HepG2 (cell line): ENCODE measurements around the gene LZTR1. TPM values are rescaled to one million over a fixed set of nuclear protein-coding genes. Genes with fewer than 3 reads are reported as not detected.

Source experiments
- ARID2 ChIP-seq: sonication (generic); formaldehyde crosslinking; IDR thresholded peaks from 2 replicates; pipeline ENCODE4 v1.8.1; 2022; ENCODE audit warnings: mild to moderate bottlenecking, missing genetic modification reagents, borderline replicate concordance
- FOXA3 ChIP-seq: IDR thresholded peaks from 2 replicates; pipeline ENCODE4 v1.6.1; 2016; ENCODE audit warnings: missing genetic modification reagents, missing compliant biosample characterization
- HDAC1 ChIP-seq: sonication (generic); formaldehyde crosslinking; IDR thresholded peaks from 2 replicates; pipeline ENCODE4 v1.5.1; 2020; ENCODE audit warnings: mild to moderate bottlenecking, missing genetic modification reagents
- IRF2 ChIP-seq: IDR thresholded peaks from 2 replicates; pipeline ENCODE4 v1.6.1; 2018; ENCODE audit warnings: missing genetic modification reagents, missing compliant biosample characterization
- NONO ChIP-seq, 2 experiments: fragments of 450-650 bp in 1 of 2; sonication (generic) in 1 of 2; formaldehyde crosslinking in 1 of 2; IDR thresholded peaks in 1 of 2; conservative IDR thresholded peaks in 1 of 2; 2 replicates each; pipeline versions ENCODE4 v1.6.1 to v1.8.0; 2017 to 2022; ENCODE audit warnings: mild to moderate bottlenecking in 1 of 2, missing genetic modification reagents in 1 of 2, moderate library complexity in 1 of 2
- TBX2 ChIP-seq: sonication (generic); formaldehyde crosslinking; IDR thresholded peaks from 2 replicates; pipeline ENCODE4 v1.5.0; 2020; ENCODE audit warnings: missing genetic modification reagents, mild to moderate bottlenecking, borderline replicate concordance
- THAP11 ChIP-seq: IDR thresholded peaks from 2 replicates; pipeline ENCODE4 v1.6.1; 2016; ENCODE audit warnings: missing biosample characterization, missing genetic modification reagents
- ZFP37 ChIP-seq: sonication (generic); formaldehyde crosslinking; IDR thresholded peaks from 2 replicates; pipeline ENCODE4 v1.4.0; 2020; ENCODE audit warnings: missing genetic modification reagents, borderline replicate concordance
- ZNF709 ChIP-seq: sonication (generic); formaldehyde crosslinking; IDR thresholded peaks from 2 replicates; pipeline ENCODE4 v1.5.0; 2020; ENCODE audit warnings: mild to moderate bottlenecking, missing genetic modification reagents
- polyA plus RNA-seq, 8 experiments: library from polyadenylated mRNA; depleted of rRNA in 3 of 8; stranded (reverse) in 7 of 8; unstranded in 1 of 8; fragments of >200 nt; fragmentation: Illumina TruSeq in 4 of 8; extraction: Trizol in 4 of 8; gene quantifications; 2 replicates each; pipeline versions ENCODE4 v1.2.1 to v1.2.3, GENCODE V29; 2011 to 2016; ENCODE audit warnings: low read depth in 4 of 8, missing spikeins in 1 of 8, mixed read lengths in 1 of 8; ENCODE audit not compliant: insufficient read depth in 1 of 8
- total RNA-seq, 5 experiments: library from RNA; depleted of rRNA; stranded (reverse); fragments of >200 nt; fragmentation: Illumina TruSeq; extraction: Trizol; gene quantifications; 2 replicates each; pipeline ENCODE4 v1.2.3, GENCODE V29; 2016; ENCODE audit warnings: low read depth in 1 of 5
- TF ChIP-seq, protein P1 (sequence below): sonication (generic); formaldehyde crosslinking; IDR thresholded peaks from 2 replicates; pipeline ENCODE4 v1.9.0; 2021; ENCODE audit warnings: missing genetic modification reagents, borderline replicate concordance
- TF ChIP-seq, protein P2 (sequence below): sonication (generic); formaldehyde crosslinking; IDR thresholded peaks from 2 replicates; pipeline ENCODE4 v1.4.0; 2020; ENCODE audit warnings: mild to moderate bottlenecking, missing genetic modification reagents
- TF ChIP-seq, protein P3 (sequence below): sonication (generic); formaldehyde crosslinking; IDR thresholded peaks from 2 replicates; pipeline ENCODE4 v1.5.1; 2020; ENCODE audit warnings: missing genetic modification reagents, mild to moderate bottlenecking, borderline replicate concordance
- TF ChIP-seq, protein P4 (sequence below): sonication (generic); formaldehyde crosslinking; IDR thresholded peaks from 2 replicates; pipeline ENCODE4 v1.4.0; 2020; ENCODE audit warnings: missing genetic modification reagents
- TF ChIP-seq, protein P5 (sequence below): sonication (generic); formaldehyde crosslinking; IDR thresholded peaks from 2 replicates; pipeline ENCODE4 v1.4.0; 2020; ENCODE audit warnings: missing genetic modification reagents
- TF ChIP-seq, protein P6 (sequence below): sonication (generic); formaldehyde crosslinking; IDR thresholded peaks from 2 replicates; pipeline ENCODE4 v1.4.0; 2020; ENCODE audit warnings: missing genetic modification reagents; ENCODE audit errors: not compliant biosample characterization

Gene LZTR1
- total and polyA plus RNA-seq, 2 of the 13 experiments (the other 11 are each of a cell fraction or from before 2014, with no cell fraction given), result 21.8 to 22.4 TPM

DNA sequence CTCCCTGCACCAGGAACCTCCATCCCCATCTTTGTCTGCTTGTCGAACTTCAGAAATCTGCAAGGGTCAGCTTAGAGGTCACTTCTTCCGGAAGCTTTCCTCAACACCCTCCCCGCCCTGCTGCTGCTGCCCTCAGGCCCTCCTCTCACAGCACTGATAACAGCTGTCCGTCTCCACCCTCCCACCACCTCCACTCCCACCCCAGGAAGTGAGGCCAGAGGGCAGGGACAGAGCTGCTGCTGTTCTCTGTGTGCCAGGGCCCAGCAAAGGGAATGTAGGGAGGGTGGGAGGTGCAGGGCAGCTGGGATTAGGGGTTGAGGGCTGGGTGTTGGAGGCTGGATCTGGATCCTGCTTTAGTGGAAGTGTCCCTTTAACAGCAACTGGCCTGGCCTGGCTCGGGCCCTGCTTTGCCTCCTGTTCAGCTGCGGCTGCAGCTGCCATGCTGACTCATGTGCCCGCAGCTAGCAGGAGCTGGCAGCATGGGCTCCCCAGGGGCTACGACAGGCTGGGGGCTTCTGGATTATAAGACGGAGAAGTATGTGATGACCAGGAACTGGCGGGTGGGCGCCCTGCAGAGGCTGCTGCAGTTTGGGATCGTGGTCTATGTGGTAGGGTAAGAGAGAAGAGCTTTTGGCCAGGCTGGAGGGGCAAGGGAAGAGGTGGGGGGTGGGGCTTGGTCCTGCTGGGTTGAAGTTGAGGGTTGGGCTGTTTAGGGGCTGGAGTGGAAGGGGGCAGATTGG is 32.8 kb downstream of the LZTR1 start, which contains the start of gene P2RX6 (continued):
- TF ChIP-seq, protein P1, sequence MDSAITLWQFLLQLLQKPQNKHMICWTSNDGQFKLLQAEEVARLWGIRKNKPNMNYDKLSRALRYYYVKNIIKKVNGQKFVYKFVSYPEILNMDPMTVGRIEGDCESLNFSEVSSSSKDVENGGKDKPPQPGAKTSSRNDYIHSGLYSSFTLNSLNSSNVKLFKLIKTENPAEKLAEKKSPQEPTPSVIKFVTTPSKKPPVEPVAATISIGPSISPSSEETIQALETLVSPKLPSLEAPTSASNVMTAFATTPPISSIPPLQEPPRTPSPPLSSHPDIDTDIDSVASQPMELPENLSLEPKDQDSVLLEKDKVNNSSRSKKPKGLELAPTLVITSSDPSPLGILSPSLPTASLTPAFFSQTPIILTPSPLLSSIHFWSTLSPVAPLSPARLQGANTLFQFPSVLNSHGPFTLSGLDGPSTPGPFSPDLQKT (CRISPR knock-in tag), result no peak
- TF ChIP-seq, protein P2, sequence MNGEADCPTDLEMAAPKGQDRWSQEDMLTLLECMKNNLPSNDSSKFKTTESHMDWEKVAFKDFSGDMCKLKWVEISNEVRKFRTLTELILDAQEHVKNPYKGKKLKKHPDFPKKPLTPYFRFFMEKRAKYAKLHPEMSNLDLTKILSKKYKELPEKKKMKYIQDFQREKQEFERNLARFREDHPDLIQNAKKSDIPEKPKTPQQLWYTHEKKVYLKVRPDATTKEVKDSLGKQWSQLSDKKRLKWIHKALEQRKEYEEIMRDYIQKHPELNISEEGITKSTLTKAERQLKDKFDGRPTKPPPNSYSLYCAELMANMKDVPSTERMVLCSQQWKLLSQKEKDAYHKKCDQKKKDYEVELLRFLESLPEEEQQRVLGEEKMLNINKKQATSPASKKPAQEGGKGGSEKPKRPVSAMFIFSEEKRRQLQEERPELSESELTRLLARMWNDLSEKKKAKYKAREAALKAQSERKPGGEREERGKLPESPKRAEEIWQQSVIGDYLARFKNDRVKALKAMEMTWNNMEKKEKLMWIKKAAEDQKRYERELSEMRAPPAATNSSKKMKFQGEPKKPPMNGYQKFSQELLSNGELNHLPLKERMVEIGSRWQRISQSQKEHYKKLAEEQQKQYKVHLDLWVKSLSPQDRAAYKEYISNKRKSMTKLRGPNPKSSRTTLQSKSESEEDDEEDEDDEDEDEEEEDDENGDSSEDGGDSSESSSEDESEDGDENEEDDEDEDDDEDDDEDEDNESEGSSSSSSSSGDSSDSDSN (CRISPR knock-in tag), result peak; percentile 48; the same call in 1 of the 2 replicates
- TF ChIP-seq, protein P3, sequence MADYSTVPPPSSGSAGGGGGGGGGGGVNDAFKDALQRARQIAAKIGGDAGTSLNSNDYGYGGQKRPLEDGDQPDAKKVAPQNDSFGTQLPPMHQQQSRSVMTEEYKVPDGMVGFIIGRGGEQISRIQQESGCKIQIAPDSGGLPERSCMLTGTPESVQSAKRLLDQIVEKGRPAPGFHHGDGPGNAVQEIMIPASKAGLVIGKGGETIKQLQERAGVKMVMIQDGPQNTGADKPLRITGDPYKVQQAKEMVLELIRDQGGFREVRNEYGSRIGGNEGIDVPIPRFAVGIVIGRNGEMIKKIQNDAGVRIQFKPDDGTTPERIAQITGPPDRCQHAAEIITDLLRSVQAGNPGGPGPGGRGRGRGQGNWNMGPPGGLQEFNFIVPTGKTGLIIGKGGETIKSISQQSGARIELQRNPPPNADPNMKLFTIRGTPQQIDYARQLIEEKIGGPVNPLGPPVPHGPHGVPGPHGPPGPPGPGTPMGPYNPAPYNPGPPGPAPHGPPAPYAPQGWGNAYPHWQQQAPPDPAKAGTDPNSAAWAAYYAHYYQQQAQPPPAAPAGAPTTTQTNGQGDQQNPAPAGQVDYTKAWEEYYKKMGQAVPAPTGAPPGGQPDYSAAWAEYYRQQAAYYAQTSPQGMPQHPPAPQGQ, result no peak
- TF ChIP-seq NONO (IDR thresholded peaks at IDR 0.05) (no peak), NONO (CRISPR knock-in tag; conservative IDR thresholded peaks at IDR 0.05) (peak; percentile 58), IRF2 (CRISPR knock-in tag) (no peak), TBX2 (CRISPR knock-in tag) (peak; percentile 67; the same call in 1 of the 2 replicates), ZFP37 (no peak), ARID2 (CRISPR knock-in tag) (no peak), HDAC1 (peak; percentile 75), ZNF709 (CRISPR knock-in tag) (no peak), FOXA3 (CRISPR knock-in tag) (no peak), THAP11 (CRISPR knock-in tag) (0 out of 2 replicates have a peak, but pooled peaks have one; percentile 13)
- TF ChIP-seq, protein P4, sequence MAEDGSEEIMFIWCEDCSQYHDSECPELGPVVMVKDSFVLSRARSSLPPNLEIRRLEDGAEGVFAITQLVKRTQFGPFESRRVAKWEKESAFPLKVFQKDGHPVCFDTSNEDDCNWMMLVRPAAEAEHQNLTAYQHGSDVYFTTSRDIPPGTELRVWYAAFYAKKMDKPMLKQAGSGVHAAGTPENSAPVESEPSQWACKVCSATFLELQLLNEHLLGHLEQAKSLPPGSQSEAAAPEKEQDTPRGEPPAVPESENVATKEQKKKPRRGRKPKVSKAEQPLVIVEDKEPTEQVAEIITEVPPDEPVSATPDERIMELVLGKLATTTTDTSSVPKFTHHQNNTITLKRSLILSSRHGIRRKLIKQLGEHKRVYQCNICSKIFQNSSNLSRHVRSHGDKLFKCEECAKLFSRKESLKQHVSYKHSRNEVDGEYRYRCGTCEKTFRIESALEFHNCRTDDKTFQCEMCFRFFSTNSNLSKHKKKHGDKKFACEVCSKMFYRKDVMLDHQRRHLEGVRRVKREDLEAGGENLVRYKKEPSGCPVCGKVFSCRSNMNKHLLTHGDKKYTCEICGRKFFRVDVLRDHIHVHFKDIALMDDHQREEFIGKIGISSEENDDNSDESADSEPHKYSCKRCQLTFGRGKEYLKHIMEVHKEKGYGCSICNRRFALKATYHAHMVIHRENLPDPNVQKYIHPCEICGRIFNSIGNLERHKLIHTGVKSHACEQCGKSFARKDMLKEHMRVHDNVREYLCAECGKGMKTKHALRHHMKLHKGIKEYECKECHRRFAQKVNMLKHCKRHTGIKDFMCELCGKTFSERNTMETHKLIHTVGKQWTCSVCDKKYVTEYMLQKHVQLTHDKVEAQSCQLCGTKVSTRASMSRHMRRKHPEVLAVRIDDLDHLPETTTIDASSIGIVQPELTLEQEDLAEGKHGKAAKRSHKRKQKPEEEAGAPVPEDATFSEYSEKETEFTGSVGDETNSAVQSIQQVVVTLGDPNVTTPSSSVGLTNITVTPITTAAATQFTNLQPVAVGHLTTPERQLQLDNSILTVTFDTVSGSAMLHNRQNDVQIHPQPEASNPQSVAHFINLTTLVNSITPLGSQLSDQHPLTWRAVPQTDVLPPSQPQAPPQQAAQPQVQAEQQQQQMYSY (CRISPR knock-in tag), result no peak
- TF ChIP-seq, protein P5, sequence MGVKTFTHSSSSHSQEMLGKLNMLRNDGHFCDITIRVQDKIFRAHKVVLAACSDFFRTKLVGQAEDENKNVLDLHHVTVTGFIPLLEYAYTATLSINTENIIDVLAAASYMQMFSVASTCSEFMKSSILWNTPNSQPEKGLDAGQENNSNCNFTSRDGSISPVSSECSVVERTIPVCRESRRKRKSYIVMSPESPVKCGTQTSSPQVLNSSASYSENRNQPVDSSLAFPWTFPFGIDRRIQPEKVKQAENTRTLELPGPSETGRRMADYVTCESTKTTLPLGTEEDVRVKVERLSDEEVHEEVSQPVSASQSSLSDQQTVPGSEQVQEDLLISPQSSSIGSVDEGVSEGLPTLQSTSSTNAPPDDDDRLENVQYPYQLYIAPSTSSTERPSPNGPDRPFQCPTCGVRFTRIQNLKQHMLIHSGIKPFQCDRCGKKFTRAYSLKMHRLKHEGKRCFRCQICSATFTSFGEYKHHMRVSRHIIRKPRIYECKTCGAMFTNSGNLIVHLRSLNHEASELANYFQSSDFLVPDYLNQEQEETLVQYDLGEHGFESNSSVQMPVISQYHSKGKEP (CRISPR knock-in tag), result no peak
- TF ChIP-seq, protein P6, sequence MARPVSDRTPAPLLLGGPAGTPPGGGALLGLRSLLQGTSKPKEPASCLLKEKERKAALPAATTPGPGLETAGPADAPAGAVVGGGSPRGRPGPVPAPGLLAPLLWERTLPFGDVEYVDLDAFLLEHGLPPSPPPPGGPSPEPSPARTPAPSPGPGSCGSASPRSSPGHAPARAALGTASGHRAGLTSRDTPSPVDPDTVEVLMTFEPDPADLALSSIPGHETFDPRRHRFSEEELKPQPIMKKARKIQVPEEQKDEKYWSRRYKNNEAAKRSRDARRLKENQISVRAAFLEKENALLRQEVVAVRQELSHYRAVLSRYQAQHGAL (CRISPR knock-in tag), result no peak
